Measurements from ENCODE around the gene PPM1D.
"Not testable (repeated sequence)": the region's sequence is repeated elsewhere in the genome, so short reads cannot be mapped to it uniquely, and the experiment has no call there.

The PPM1D gene

GRCh38 chr17:60599620-60600489, at the start of gene PPM1D:
Gene PPM1D (plus strand): TSS chr17:60600193. CDS start chr17:60600415, 222 bp downstream.
- Histone ChIP-seq H3K9me3 (ENCODE audit: low read depth, low read length) (no peaks in the 10 kb centered on the region), H3K4me3 (peak within 1 kb of the TSS; percentile 91), H3K9ac (ENCODE audit: insufficient read length) (peak within 1 kb of the TSS; percentile 91), H3K36me3 (ENCODE audit: insufficient read depth, low read length) (no peaks in the 10 kb centered on the region), H3K27ac (peak within 1 kb of the TSS; percentile 89)
- TF ChIP-seq POLR2AphosphoS5 (IDR thresholded peaks at IDR 0.05; ENCODE audit: borderline replicate concordance, low read depth, low read length) (peak; percentile 97), EZH2 (IDR thresholded peaks at IDR 0.05) (no peak), FOXP2 (optimal IDR thresholded peaks at IDR 0.05; ENCODE audit: control extremely low read depth, extremely low read length, insufficient read depth) (no peak)
- DNase-seq (ENCODE audit: low read depth, low spot score) = peak; percentile 81

- H3K9me3 ChIP-seq (ENCODE audit: low read depth, low read length); H3K36me3 ChIP-seq (ENCODE audit: insufficient read depth, low read length); H3K9ac ChIP-seq (ENCODE audit: insufficient read length); DNase-seq (ENCODE audit: low read depth, low spot score); H3K4me3 ChIP-seq; H3K27ac ChIP-seq: not testable (repeated sequence)
These were observed 47.7 kb upstream of the PPM1D start for GRCh38 chr17:60552255-60552654.

GRCh38 chr17:60554377-60554788, 45.6 kb upstream of the PPM1D start:
- no peak overlapping the region for H3K27ac ChIP-seq
- H3K9ac ChIP-seq (ENCODE audit: insufficient read length) = no peak overlapping the region
- DNase-seq (ENCODE audit: low read depth, low spot score) = no peak
- no peaks in the 10 kb centered on the region for H3K9me3 ChIP-seq (ENCODE audit: low read depth, low read length)
- no peaks in the 10 kb centered on the region for H3K36me3 ChIP-seq (ENCODE audit: insufficient read depth, low read length)
- TF ChIP-seq POLR2AphosphoS5 (IDR thresholded peaks at IDR 0.05; ENCODE audit: borderline replicate concordance, low read depth, low read length) (no peak), FOXP2 (optimal IDR thresholded peaks at IDR 0.05; ENCODE audit: control extremely low read depth, extremely low read length, insufficient read depth) (no peak), EZH2 (IDR thresholded peaks at IDR 0.05) (no peak)
- H3K4me3 ChIP-seq = no peak overlapping the region

GRCh38 chr17:60555786-60556185, 44.2 kb upstream of the PPM1D start:
- no peak overlapping the region for H3K27ac ChIP-seq
- TF ChIP-seq FOXP2 (optimal IDR thresholded peaks at IDR 0.05; ENCODE audit: control extremely low read depth, extremely low read length, insufficient read depth) (no peak), POLR2AphosphoS5 (IDR thresholded peaks at IDR 0.05; ENCODE audit: borderline replicate concordance, low read depth, low read length) (no peak), EZH2 (IDR thresholded peaks at IDR 0.05) (no peak)
- H3K9me3 ChIP-seq (ENCODE audit: low read depth, low read length) = no peaks in the 10 kb centered on the region
- DNase-seq (ENCODE audit: low read depth, low spot score) = no peak
- H3K4me3 ChIP-seq = no peak overlapping the region
- no peak overlapping the region for H3K9ac ChIP-seq (ENCODE audit: insufficient read length)
- no peaks in the 10 kb centered on the region for H3K36me3 ChIP-seq (ENCODE audit: insufficient read depth, low read length)

GRCh38 chr17:60557805-60558204, 42.2 kb upstream of the PPM1D start:
- H3K9ac ChIP-seq (ENCODE audit: insufficient read length) = no peak overlapping the region
- TF ChIP-seq POLR2AphosphoS5 (IDR thresholded peaks at IDR 0.05; ENCODE audit: borderline replicate concordance, low read depth, low read length) (no peak), FOXP2 (optimal IDR thresholded peaks at IDR 0.05; ENCODE audit: control extremely low read depth, extremely low read length, insufficient read depth) (no peak), EZH2 (IDR thresholded peaks at IDR 0.05) (no peak)

GRCh38 chr17:60559659-60559994, 40.4 kb upstream of the PPM1D start:
- no peaks in the 10 kb centered on the region for H3K36me3 ChIP-seq (ENCODE audit: insufficient read depth, low read length)
- no peak for DNase-seq (ENCODE audit: low read depth, low spot score)
- H3K9ac ChIP-seq (ENCODE audit: insufficient read length) = no peak overlapping the region
- no peak overlapping the region for H3K4me3 ChIP-seq
- no peak overlapping the region for H3K27ac ChIP-seq
- TF ChIP-seq FOXP2 (optimal IDR thresholded peaks at IDR 0.05; ENCODE audit: control extremely low read depth, extremely low read length, insufficient read depth) (no peak), EZH2 (IDR thresholded peaks at IDR 0.05) (no peak), POLR2AphosphoS5 (IDR thresholded peaks at IDR 0.05; ENCODE audit: borderline replicate concordance, low read depth, low read length) (no peak)
- H3K9me3 ChIP-seq (ENCODE audit: low read depth, low read length) = no peaks in the 10 kb centered on the region

More at GRCh38 chr17:60557805-60558204, 42.2 kb upstream of the PPM1D start:
- no peak for DNase-seq (ENCODE audit: low read depth, low spot score)
- Histone ChIP-seq H3K4me3 (no peak overlapping the region), H3K27ac (no peak overlapping the region), H3K9me3 (ENCODE audit: low read depth, low read length) (no peaks in the 10 kb centered on the region), H3K36me3 (ENCODE audit: insufficient read depth, low read length) (no peaks in the 10 kb centered on the region)

- TF ChIP-seq FOXP2 (optimal IDR thresholded peaks at IDR 0.05; ENCODE audit: control extremely low read depth, extremely low read length, insufficient read depth) = no peak
- TF ChIP-seq EZH2 (IDR thresholded peaks at IDR 0.05) = no peak
- no peak for TF ChIP-seq POLR2AphosphoS5 (IDR thresholded peaks at IDR 0.05; ENCODE audit: borderline replicate concordance, low read depth, low read length)
- no peaks in the 10 kb centered on the region for H3K9me3 ChIP-seq (ENCODE audit: low read depth, low read length)
- no peak overlapping the region for H3K9ac ChIP-seq (ENCODE audit: insufficient read length)
- no peak for DNase-seq (ENCODE audit: low read depth, low spot score)
- no peak overlapping the region for H3K27ac ChIP-seq
- no peak overlapping the region for H3K4me3 ChIP-seq
- no peaks in the 10 kb centered on the region for H3K36me3 ChIP-seq (ENCODE audit: insufficient read depth, low read length)
These were observed 39.8 kb upstream of the PPM1D start for GRCh38 chr17:60559995-60560859.

- Histone ChIP-seq H3K36me3 (ENCODE audit: insufficient read depth, low read length) (no peaks in the 10 kb centered on the region), H3K9me3 (ENCODE audit: low read depth, low read length) (no peaks in the 10 kb centered on the region), H3K4me3 (no peak overlapping the region), H3K27ac (no peak overlapping the region), H3K9ac (ENCODE audit: insufficient read length) (no peak overlapping the region)
- TF ChIP-seq EZH2 (IDR thresholded peaks at IDR 0.05) = no peak
- no peak for TF ChIP-seq POLR2AphosphoS5 (IDR thresholded peaks at IDR 0.05; ENCODE audit: borderline replicate concordance, low read depth, low read length)
- DNase-seq (ENCODE audit: low read depth, low spot score) = no peak
These were observed 39.1 kb upstream of the PPM1D start for GRCh38 chr17:60560860-60561257.
